ENCODE measurements around the gene CTSE. TPM values are rescaled to one million over a fixed set of nuclear protein-coding genes. Genes with fewer than 3 reads are reported as not detected.

CTSE gene
- total RNA-seq, 4 donors from 2014 or later: not detected

DNA sequence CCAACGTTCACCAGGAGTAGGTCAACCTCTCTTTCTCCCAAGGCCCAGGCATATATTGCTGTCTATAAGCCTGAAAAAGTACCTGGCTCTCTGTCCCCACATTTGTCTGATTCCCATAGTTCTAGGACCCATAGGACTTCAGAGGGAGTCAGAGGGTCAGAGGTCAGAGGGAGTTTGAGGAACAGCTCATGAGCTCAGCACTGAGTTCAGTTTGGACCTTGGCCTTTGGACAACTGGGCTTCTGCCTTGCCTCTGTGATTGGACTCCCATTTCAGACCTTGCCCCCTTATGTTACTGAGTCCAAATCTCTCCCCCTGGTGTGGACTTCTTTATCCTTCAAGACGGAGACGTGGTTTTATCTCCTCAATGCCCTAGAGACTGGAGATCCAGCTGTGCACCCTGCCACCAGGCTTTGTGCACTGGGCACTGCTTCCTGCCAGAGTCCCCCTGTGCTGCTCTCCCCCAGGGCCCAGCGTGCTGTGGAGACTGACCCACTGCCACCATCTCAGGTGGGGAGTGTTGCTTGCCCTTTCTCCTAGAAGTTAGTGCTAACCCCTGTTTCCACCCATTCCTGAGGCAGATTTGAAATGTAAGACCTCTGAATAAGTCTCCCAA is 3.2 kb downstream of the CTSE start:
- no peak for DNase-seq (ENCODE audit: low spot score)
- no peak for ATAC-seq (ENCODE audit: low FRiP score)
- TF ChIP-seq, protein P1, sequence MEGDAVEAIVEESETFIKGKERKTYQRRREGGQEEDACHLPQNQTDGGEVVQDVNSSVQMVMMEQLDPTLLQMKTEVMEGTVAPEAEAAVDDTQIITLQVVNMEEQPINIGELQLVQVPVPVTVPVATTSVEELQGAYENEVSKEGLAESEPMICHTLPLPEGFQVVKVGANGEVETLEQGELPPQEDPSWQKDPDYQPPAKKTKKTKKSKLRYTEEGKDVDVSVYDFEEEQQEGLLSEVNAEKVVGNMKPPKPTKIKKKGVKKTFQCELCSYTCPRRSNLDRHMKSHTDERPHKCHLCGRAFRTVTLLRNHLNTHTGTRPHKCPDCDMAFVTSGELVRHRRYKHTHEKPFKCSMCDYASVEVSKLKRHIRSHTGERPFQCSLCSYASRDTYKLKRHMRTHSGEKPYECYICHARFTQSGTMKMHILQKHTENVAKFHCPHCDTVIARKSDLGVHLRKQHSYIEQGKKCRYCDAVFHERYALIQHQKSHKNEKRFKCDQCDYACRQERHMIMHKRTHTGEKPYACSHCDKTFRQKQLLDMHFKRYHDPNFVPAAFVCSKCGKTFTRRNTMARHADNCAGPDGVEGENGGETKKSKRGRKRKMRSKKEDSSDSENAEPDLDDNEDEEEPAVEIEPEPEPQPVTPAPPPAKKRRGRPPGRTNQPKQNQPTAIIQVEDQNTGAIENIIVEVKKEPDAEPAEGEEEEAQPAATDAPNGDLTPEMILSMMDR (IDR thresholded peaks at IDR 0.05): no peak

DNA sequence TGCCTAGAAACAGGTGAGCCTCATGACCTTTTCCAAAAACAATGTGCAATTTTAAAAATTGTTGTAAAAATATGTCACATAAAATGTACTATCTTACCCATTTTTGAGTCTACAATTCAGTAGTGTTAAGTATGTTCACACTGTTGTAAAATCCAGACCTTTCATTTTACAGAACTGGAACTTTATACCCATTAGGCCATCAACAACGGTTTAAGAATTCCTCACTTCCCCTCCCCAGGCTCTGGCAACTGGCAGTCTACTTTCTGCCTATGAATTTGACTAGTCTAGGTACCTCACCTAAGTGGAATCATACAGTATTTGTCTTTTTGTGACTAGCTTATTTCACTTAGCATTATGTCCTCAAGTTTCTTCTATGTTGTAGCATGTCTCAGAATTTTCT is 8.6 kb downstream of the CTSE start:
- no peak for ATAC-seq (ENCODE audit: low FRiP score)
- DNase-seq (ENCODE audit: low spot score): no peak
- TF ChIP-seq, protein P1 (IDR thresholded peaks at IDR 0.05): no peak

DNA sequence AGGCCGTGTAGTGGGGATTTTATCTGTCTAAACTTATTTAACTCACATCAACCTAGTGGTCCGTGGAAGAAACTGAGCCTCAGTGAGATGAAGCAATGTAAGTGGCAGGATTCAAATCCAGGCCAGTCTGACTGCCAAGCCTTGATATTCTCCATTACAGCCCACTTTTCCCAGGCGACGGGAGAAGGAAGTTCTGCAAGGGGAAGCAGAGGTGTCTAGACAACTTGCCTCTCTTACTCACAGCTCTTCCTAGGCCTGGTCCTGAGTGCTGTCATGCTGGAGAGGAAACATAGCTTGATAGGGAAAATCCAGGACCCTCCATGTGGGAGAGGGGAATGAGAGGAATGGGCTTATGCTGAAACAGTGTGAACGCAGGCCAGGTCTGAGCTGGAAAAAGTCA is 9.1 kb downstream of the CTSE start:
- ATAC-seq (ENCODE audit: low FRiP score) (no peak), DNase-seq (ENCODE audit: low spot score) (no peak)
- TF ChIP-seq, protein P1 (IDR thresholded peaks at IDR 0.05): no peak

DNA sequence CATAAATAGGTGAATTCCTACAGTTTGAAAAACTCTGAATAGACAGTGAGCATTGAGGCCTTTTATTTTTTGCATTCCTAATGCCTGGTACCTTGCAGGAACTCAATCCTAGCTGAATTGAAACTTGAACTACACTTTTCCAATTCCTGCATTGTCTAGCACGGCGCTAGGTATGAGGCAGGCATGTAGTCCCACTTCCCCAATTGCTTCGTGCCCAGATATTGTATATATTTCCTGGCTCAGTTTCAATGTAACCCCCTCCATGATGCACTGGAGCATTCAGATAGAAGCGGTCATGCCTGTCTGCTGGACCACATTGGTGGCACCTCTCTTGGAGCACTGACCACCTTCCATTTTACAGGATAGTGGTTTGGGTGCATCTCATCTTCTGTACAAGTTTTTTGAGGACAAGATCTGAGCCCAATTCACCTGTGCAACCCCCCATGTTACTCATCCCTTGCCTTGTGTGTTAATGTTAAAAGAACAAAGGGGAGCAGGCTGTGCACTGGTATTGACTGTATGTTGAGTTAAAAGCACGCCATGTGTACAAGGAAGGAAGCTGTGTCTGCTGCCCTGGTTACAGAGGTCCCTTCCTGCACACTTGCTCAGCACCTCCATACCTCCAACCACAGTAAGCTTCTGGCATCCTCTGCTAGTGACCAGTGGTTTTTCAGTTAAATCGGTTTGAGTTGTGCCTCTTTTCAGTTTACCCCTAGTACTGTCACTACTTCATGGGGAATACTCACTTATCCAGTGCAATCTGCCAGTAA is 10.5 kb downstream of the CTSE start:
- no peak for DNase-seq (ENCODE audit: low spot score)

DNA sequence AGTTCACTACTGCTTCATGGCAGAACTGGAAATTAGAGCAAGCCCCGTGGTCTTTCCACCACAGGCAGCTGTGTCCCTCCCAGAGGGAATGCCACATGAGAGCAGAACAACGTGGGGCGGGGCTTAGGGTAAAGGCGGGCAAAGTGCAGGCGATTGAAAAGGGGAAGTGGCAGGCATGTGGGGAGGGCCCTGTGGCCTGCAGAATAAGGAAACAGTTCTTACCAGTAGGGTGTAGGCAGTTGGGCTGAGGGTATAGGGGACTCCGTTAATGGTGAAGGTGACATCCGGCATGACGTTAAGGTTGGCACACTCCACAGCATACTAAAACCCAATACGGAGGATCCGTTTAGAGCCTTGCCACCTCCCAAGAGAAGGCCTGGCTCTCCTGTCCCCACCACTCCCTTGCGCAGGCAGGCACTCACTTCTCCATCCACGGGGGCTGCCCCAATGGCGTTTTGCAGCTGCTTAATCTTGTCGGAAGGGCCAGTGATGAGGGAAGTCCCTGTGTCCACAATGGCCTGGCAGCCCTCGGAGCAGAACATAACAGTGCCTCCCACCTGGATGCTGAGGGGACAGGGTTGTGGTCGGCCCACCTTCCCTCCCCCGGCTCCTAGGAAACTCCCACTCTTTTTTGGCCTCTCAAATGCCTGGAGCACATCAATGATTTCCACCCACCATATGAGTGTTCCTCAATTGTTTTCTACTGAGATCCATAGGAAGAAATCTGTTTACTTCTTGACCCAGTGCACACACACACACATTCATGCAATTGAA is 11.4 kb downstream of the CTSE start:
- TF ChIP-seq, protein P1 (IDR thresholded peaks at IDR 0.05): no peak
- ATAC-seq (ENCODE audit: low FRiP score) (no peak), DNase-seq (ENCODE audit: low spot score) (no peak)

More for the DNA sequence above, 10.5 kb downstream of the CTSE start:
- ATAC-seq (ENCODE audit: low FRiP score): no peak
- TF ChIP-seq, protein P1 (IDR thresholded peaks at IDR 0.05): no peak

DNA sequence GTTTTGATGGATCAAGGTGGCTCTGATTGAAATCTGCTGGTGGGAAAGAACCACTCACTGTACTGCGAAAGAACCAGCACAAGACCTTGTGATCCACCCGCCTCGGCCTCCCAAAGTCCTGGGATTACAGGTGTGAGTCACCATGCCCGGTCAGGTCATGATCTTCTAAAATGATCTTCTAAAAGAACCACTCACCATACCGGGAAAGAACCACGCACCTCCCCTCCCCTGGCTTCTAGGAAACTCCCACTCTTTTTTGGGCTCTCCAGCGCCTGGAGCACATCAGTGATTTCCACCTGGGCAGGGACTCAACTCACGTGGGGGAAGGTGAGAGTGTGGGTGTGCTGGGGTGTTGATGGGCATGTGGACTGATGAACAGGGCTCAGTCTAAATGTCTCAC is 12.6 kb downstream of the CTSE start:
- ATAC-seq (ENCODE audit: low FRiP score) (peak; percentile 73), DNase-seq (ENCODE audit: low spot score) (no peak)
- TF ChIP-seq, protein P1 (IDR thresholded peaks at IDR 0.05): no peak
